Mononuclear cell (primary cell): ENCODE data around the gene FAM83E. TPM values are rescaled to one million over a fixed set of nuclear protein-coding genes. Genes with fewer than 3 reads are reported as not detected.

Experiments used
- H3K27me3 ChIP-seq: 2 replicates; pipeline ENCODE4 v1.6.0; 2011; ENCODE audit warnings: low read length, control low read depth; ENCODE audit not compliant: insufficient read depth
- H3K4me1 ChIP-seq: 2 replicates; pipeline ENCODE4 v1.5.1; 2011; ENCODE audit warnings: mild to moderate bottlenecking, low read length, control low read depth; ENCODE audit not compliant: insufficient read depth
- H3K4me3 ChIP-seq: 2 replicates; pipeline ENCODE4 v1.5.1; 2011; ENCODE audit warnings: mild to moderate bottlenecking, low read length, moderate library complexity
- H3K9me3 ChIP-seq: 2 replicates; pipeline ENCODE4 v1.5.1; 2011; ENCODE audit warnings: low read depth, mild to moderate bottlenecking, control low read depth, low read length
- total RNA-seq: library from RNA; depleted of rRNA; stranded (reverse); fragments of >200 nt; gene quantifications from one replicate; pipeline ENCODE4 v1.2.3, GENCODE V29; 2012

The FAM83E gene
- total RNA-seq, 1 donor = 0.73 TPM

DNA sequence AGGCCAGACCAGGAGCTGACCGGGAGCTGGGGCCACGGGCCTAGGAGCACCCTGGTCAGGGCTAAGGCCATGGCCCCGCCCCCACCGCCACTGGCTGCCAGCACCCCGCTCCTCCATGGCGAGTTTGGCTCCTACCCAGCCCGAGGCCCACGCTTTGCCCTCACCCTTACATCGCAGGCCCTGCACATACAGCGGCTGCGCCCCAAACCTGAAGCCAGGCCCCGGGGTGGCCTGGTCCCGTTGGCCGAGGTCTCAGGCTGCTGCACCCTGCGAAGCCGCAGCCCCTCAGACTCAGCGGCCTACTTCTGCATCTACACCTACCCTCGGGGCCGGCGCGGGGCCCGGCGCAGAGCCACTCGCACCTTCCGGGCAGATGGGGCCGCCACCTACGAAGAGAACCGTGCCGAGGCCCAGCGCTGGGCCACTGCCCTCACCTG is 11.0 kb upstream of the FAM83E start:
- Histone ChIP-seq H3K4me3 (no peak overlapping the region), H3K9me3 (no peaks in the 10 kb centered on the region), H3K4me1 (peaks cover 47% of the 10 kb centered on the region), H3K27me3 (no peaks in the 10 kb centered on the region)

DNA sequence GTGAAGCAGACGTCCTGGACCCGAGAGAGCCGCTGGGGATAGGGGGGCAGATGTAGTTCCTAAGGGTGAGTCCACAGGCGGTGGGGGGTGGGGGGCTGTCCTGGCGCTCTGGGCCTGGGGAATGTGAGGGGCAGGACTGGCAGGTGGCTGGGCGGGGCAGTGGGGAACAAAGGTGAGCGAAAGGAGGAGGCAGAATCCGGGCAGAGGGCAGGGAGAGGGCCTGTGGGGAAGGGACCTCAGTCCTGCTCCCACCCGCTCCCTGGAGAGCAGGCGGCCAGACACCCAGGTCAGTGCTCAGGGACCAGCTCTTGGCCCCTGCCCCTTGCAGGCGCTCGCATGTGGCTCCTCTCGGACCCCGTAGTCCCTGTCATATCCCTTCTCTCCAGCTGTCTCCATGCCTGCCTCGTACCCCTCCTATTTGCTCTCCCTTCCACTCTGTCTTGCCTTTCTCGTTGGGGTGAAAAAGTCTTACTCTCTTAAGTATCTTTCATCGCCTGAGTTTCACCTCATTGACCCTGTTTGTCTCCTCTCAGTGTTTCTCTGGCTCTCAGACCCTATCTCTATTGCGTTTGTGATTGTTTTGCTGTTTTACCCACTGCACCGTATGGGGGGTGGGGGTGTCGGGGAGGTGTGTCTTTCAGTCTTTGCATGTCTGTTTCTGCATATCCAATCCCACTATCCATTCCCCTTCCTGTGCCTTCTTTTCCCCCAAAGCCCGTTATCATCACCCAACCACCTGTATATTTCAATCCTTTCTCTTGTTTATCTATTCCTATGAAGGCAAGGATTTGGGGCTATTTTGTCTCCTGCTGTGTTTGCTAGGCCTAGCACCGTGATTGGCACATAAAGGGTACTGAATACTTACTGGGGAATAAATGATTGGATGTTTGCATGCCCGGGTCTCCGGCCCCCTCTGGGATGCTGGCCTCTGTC is 10.2 kb upstream of the FAM83E start:
- peaks cover 45% of the 10 kb centered on the region for H3K4me1 ChIP-seq
- no peaks in the 10 kb centered on the region for H3K9me3 ChIP-seq
- H3K4me3 ChIP-seq = no peak overlapping the region
- no peaks in the 10 kb centered on the region for H3K27me3 ChIP-seq

- H3K4me1 ChIP-seq = peaks cover 49% of the 10 kb centered on the region
- H3K27me3 ChIP-seq = no peaks in the 10 kb centered on the region
- H3K4me3 ChIP-seq = peak overlapping the region; percentile 22
- H3K9me3 ChIP-seq = no peaks in the 10 kb centered on the region
Observed at GRCh38 chr19:48624067-48624594, 9.3 kb upstream of the FAM83E start.

DNA sequence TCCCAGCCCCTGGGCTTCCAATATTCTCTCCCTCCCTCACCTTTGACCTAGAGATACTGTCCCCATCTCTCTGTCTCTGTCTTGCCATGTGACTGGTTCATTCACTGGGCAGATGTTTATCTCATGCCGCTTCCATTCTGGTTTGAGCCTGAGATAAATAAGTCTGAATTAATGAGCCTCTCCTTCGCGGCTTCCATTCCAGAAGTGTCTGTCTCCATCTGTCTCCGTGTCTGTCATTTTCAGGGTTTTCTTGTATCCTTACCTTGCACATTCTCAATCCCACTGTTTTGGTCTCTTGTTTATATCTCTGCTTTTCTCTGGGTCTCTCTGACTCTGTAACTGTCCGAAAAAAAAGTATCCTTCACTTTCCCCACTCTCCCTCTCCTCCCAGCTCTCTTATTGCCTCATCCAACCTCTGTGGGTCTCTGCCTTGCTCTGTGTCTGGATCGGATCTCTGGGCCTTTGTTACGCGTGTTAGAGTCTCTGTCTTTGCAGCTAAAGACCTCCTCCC is 8.7 kb upstream of the FAM83E start:
- Histone ChIP-seq H3K4me3 (peak overlapping the region; percentile 12), H3K4me1 (peaks cover 49% of the 10 kb centered on the region), H3K9me3 (no peaks in the 10 kb centered on the region), H3K27me3 (no peaks in the 10 kb centered on the region)

DNA sequence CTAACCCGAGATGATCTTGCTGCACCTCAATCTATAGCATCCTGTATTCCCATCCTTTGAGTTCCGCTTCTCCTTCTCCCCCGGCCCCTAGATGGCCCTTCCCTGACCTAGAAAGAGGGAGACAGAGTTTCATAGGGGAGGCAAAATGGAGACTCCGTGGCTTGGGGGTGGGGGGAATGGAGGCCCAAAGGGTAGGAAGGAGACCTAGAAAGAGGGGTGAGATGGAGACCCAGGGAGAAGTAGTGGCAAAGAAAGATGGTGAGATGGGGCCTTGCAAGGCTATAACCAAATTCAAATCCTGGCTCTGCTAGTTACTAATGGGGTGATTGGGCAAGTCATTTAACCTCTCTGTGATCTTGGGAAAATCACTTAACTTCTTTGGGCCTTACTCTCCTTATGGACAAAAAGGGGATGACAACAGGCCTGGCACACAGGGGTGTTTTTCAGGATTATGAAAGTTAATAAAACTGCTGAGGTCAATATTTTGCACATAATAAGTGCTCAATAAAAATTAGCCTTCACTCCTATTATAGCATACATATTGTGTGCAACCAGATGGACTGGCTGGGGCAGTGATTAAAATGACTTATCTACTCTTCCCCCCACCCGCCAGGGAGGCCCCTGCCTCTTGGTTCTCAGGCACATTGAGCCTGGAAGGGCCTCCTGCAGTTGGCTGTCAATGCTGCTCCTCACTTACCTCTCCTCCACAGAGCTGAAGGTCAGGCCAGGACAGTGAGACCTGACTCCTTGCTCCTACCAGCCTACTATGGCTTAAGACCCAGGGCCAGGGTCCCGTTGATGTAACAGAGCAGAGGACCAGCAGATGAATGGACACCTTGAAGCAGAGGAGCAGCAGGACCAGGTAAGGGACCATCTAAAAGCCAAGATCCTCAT is 5.1 kb upstream of the FAM83E start:
- Histone ChIP-seq H3K4me1 (peaks cover 71% of the 10 kb centered on the region), H3K9me3 (no peaks in the 10 kb centered on the region), H3K4me3 (peak overlapping the region; percentile 99), H3K27me3 (no peaks in the 10 kb centered on the region)

GRCh38 chr19:48618916-48619691 is 4.2 kb upstream of the FAM83E start, which contains the start of the genes RPL18 and SPHK2:
Gene RPL18, minus strand, starts transcription at chr19:48619178. Its CDS starts 35 bp downstream, at chr19:48619143.
Gene SPHK2, plus strand, starts transcription at chr19:48619506. Its CDS starts 1,009 bp downstream, at chr19:48620515.
- H3K4me3 ChIP-seq = peak within 1 kb of the TSS; percentile 99
- H3K9me3 ChIP-seq = no peaks in the 10 kb centered on the region
- H3K4me1 ChIP-seq = peaks cover 65% of the 10 kb centered on the region
- H3K27me3 ChIP-seq = no peaks in the 10 kb centered on the region

DNA sequence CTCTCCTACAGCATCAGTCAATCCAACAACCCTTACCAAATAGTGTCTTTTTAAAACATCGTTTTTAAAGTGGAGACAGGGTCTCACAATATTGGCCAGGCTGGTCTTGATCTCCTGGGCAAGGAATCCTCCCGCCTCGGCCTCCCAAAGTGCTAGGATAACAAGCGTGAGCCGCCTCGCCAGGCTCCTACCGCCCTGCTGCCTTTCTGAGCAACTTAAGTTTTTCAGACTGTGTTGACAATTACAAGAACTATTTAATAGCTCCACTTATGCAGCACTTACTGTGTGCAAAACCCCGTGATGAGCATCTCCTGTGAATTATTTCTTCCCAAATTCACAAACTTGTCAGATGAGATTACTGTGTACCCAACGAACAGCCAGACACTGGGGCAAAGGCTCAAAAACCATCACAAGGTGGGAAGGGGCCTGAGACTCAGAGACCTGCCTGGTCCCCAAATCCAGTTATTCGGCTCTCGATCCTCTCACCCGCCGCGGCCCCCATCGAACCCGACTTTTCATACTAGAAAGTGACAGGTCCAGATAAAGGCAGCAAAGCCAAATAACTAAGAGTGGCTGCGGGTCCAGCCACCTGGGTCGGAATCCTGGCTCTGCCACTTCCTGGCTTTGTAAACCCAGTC is 3.5 kb upstream of the FAM83E start:
- Histone ChIP-seq H3K27me3 (no peaks in the 10 kb centered on the region), H3K4me3 (peak overlapping the region; percentile 99), H3K4me1 (peaks cover 60% of the 10 kb centered on the region), H3K9me3 (no peaks in the 10 kb centered on the region)

GRCh38 chr19:48617146-48617937 is 2.5 kb upstream of the FAM83E start:
- Histone ChIP-seq H3K4me1 (peaks cover 49% of the 10 kb centered on the region), H3K9me3 (no peaks in the 10 kb centered on the region), H3K27me3 (no peaks in the 10 kb centered on the region), H3K4me3 (no peak overlapping the region)

GRCh38 chr19:48616491-48617056 is 1.7 kb upstream of the FAM83E start:
- Histone ChIP-seq H3K9me3 (no peaks in the 10 kb centered on the region), H3K4me3 (no peak overlapping the region), H3K4me1 (peaks cover 41% of the 10 kb centered on the region), H3K27me3 (no peaks in the 10 kb centered on the region)

DNA sequence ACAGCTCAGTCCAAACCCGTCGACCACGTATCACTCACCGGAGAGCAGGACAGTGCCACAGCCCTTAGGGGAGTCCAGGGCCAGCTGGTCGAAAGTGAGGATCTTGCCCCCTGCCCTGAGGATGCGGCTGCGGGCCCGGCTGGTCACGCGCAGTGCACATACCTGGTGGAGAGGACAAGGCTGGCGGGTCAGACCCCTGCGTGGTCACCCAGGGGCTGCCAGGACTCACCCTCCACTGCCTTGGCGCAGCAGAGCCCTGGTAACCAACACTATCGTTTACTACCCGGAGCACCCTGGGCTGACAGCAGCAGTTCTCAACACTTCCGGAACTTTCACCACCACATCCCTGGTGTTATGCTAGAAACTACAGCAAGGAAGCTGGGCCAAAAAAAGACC is 1.2 kb upstream of the FAM83E start:
- Histone ChIP-seq H3K4me3 (no peak overlapping the region), H3K4me1 (peaks cover 36% of the 10 kb centered on the region), H3K9me3 (no peaks in the 10 kb centered on the region), H3K27me3 (no peaks in the 10 kb centered on the region)

- H3K4me1 ChIP-seq = peaks cover 32% of the 10 kb centered on the region
- H3K27me3 ChIP-seq = no peaks in the 10 kb centered on the region
- H3K4me3 ChIP-seq = no peak overlapping the region
- H3K9me3 ChIP-seq = no peaks in the 10 kb centered on the region
Observed at GRCh38 chr19:48615231-48616040, 560 bp upstream of the FAM83E start.

DNA sequence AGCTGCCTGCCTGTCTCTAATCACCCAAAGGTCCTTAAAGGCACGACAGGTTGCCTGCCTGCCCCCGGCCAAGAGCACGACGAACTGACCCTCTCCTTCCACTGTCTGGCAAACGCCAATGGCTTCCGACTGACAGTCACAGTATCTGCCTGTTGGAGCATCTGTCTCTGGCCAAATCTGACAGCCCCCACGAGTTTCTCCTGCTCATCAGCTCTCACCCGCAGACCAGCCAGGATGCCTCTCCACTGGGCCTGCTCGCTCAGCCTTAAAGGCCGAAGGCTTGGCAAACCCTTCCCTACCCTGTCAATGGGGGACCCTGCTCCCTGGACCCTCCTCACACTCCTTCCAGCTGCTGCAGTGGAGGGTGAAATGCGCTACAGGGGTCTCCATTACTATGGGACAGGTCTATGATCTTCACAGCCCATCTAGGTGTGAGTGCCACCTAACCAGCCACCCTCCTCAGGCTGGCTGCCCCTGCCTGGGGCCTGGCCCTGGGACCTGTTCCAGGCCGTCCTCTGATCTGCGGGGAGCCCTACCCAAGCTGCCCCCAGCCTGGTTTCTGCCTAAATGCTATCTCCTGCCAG is 932 bp downstream of the FAM83E start:
- no peaks in the 10 kb centered on the region for H3K27me3 ChIP-seq
- no peak overlapping the region for H3K4me3 ChIP-seq
- H3K9me3 ChIP-seq = no peaks in the 10 kb centered on the region
- peaks cover 26% of the 10 kb centered on the region for H3K4me1 ChIP-seq
